ENCODE results near the gene TCEA2. TPM values are rescaled to one million over a fixed set of nuclear protein-coding genes. Genes with fewer than 3 reads are reported as not detected.
"Not testable (repeated sequence)": the region's sequence is repeated elsewhere in the genome, so short reads cannot be mapped to it uniquely, and the experiment has no call there.

The TCEA2 gene
- polyA plus RNA-seq, 1 donor from 2014 or later, result 87.7 TPM

DNA sequence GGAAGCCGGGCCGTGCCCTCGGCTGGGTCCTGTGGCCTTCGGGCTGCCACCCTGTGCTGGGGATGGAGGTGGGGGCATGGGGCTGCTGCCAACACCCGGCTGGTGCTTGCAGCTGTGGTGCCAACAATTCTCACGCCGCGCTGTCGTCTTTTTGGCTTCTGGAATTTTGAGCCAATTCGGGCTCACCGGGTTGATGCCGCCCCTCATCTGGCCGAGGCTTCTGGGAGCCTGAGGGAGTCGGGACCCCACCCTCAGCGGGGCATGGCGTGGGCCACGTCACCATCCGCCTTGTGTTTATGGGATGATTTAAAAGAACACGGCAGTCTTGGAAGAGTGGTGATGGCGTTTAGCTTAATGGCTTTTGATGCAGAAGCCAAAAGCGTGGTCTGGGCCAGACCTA is 53.0 kb downstream of the TCEA2 start:
- Histone ChIP-seq H3K27ac (ENCODE audit: low read length) (no peak overlapping the region), H2AFZ (ENCODE audit: low read depth, low read length) (no peak overlapping the region), H3K36me3 (ENCODE audit: insufficient read depth, low read length) (no peaks in the 10 kb centered on the region), H3K4me2 (ENCODE audit: low read length) (no peak overlapping the region), H3K79me2 (replicated peaks; ENCODE audit: insufficient read depth, low read length) (no peaks in the 10 kb centered on the region), H3F3A (ENCODE audit: insufficient read depth, low read length, poor library complexity, severe bottlenecking) (no peaks in the 10 kb centered on the region), H3K9me2 (ENCODE audit: insufficient read depth, low read length) (no peaks in the 10 kb centered on the region), H3K27me3 (ENCODE audit: insufficient read depth, low read depth, low read length) (no peaks in the 10 kb centered on the region), H3K9ac (ENCODE audit: low read length) (no peak overlapping the region), H3K4me3 (ENCODE audit: low read length) (no peak overlapping the region), H3K9me3 (ENCODE audit: low read length) (no peaks in the 10 kb centered on the region), H4K20me1 (ENCODE audit: insufficient read depth) (no peaks in the 10 kb centered on the region)
- TF ChIP-seq EP300 (conservative IDR thresholded peaks at IDR 0.05; ENCODE audit: poor library complexity, severe bottlenecking), result no peak
- no peak for TF ChIP-seq SMC3 (conservative IDR thresholded peaks at IDR 0.05; ENCODE audit: poor library complexity)
- TF ChIP-seq, protein P1, sequence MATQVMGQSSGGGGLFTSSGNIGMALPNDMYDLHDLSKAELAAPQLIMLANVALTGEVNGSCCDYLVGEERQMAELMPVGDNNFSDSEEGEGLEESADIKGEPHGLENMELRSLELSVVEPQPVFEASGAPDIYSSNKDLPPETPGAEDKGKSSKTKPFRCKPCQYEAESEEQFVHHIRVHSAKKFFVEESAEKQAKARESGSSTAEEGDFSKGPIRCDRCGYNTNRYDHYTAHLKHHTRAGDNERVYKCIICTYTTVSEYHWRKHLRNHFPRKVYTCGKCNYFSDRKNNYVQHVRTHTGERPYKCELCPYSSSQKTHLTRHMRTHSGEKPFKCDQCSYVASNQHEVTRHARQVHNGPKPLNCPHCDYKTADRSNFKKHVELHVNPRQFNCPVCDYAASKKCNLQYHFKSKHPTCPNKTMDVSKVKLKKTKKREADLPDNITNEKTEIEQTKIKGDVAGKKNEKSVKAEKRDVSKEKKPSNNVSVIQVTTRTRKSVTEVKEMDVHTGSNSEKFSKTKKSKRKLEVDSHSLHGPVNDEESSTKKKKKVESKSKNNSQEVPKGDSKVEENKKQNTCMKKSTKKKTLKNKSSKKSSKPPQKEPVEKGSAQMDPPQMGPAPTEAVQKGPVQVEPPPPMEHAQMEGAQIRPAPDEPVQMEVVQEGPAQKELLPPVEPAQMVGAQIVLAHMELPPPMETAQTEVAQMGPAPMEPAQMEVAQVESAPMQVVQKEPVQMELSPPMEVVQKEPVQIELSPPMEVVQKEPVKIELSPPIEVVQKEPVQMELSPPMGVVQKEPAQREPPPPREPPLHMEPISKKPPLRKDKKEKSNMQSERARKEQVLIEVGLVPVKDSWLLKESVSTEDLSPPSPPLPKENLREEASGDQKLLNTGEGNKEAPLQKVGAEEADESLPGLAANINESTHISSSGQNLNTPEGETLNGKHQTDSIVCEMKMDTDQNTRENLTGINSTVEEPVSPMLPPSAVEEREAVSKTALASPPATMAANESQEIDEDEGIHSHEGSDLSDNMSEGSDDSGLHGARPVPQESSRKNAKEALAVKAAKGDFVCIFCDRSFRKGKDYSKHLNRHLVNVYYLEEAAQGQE (IDR thresholded peaks at IDR 0.05; ENCODE audit: borderline replicate concordance), result no peak
- no peak for TF ChIP-seq EZH2 (IDR thresholded peaks at IDR 0.05; ENCODE audit: borderline replicate concordance, insufficient read depth, low read length, poor library complexity, severe bottlenecking)
- no peak for TF ChIP-seq TAF1 (IDR thresholded peaks at IDR 0.05; ENCODE audit: low read depth)
- TF ChIP-seq POLR2AphosphoS5 (IDR thresholded peaks at IDR 0.05), result no peak
- TF ChIP-seq RAD21 (conservative IDR thresholded peaks at IDR 0.05), result no peak
- TF ChIP-seq, protein P2, sequence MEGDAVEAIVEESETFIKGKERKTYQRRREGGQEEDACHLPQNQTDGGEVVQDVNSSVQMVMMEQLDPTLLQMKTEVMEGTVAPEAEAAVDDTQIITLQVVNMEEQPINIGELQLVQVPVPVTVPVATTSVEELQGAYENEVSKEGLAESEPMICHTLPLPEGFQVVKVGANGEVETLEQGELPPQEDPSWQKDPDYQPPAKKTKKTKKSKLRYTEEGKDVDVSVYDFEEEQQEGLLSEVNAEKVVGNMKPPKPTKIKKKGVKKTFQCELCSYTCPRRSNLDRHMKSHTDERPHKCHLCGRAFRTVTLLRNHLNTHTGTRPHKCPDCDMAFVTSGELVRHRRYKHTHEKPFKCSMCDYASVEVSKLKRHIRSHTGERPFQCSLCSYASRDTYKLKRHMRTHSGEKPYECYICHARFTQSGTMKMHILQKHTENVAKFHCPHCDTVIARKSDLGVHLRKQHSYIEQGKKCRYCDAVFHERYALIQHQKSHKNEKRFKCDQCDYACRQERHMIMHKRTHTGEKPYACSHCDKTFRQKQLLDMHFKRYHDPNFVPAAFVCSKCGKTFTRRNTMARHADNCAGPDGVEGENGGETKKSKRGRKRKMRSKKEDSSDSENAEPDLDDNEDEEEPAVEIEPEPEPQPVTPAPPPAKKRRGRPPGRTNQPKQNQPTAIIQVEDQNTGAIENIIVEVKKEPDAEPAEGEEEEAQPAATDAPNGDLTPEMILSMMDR (IDR thresholded peaks at IDR 0.05; ENCODE audit: poor library complexity, severe bottlenecking), result no peak
- TF ChIP-seq MXI1 (conservative IDR thresholded peaks at IDR 0.05; ENCODE audit: poor library complexity, severe bottlenecking), result no peak

DNA sequence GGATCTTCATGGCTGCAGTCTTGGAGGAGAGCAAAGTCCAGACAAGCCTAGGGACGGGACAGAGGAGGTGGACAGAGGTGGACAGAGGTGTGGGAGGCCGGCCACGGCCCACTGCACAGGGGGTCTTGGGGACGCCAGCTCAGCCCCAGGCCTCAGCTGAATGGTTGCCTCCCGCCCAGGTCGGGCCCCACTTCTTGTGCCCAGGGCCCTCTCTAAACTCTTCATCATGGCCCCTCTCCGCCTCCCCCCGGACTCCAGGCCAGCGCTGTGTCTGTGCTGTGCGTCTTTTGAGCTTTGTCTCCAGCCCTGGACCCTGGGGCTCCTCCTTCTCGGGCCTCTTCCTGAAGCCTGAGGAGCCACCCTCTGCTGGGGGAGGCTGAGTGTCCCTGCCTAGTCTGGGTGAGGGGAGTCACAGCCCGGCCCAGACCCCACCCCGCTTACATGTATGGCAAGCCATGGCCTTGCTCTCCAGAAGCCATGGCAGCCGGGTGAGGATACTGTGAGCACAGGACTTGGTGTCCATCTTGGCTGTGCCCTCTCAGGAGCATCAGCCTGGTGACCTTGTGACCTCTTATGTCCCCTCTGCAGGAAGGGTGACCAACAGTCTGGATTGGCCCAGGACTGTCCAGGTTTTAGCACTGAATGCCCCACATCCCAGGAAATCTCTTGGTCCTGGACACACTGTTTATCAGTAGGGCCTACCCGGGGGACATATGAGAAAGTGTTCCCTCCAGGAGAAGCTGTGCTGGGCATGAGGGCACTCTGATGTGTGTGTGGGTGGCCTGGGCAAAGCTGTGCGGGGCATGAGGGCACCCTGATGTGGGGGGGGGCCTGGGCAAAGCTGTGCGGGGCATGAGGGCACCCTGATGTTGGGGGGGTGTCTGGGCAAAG is 53.8 kb downstream of the TCEA2 start:
- no peaks in the 10 kb centered on the region for H3K79me2 ChIP-seq (replicated peaks; ENCODE audit: insufficient read depth, low read length)
- no peaks in the 10 kb centered on the region for H3K27me3 ChIP-seq (ENCODE audit: insufficient read depth, low read depth, low read length)
- TF ChIP-seq RAD21 (conservative IDR thresholded peaks at IDR 0.05), result no peak
- TF ChIP-seq, protein P1 (IDR thresholded peaks at IDR 0.05; ENCODE audit: borderline replicate concordance), result no peak
- TF ChIP-seq SMC3 (conservative IDR thresholded peaks at IDR 0.05; ENCODE audit: poor library complexity), result no peak
- TF ChIP-seq POLR2AphosphoS5 (IDR thresholded peaks at IDR 0.05), result no peak
- TF ChIP-seq TAF1 (IDR thresholded peaks at IDR 0.05; ENCODE audit: low read depth), result no peak
- no peak for TF ChIP-seq EZH2 (IDR thresholded peaks at IDR 0.05; ENCODE audit: borderline replicate concordance, insufficient read depth, low read length, poor library complexity, severe bottlenecking)
- TF ChIP-seq MXI1 (conservative IDR thresholded peaks at IDR 0.05; ENCODE audit: poor library complexity, severe bottlenecking), result no peak
- TF ChIP-seq, protein P2 (IDR thresholded peaks at IDR 0.05; ENCODE audit: poor library complexity, severe bottlenecking), result no peak
- no peak for TF ChIP-seq EP300 (conservative IDR thresholded peaks at IDR 0.05; ENCODE audit: poor library complexity, severe bottlenecking)
- no peak overlapping the region for H3K4me2 ChIP-seq (ENCODE audit: low read length)
- no peak overlapping the region for H3K27ac ChIP-seq (ENCODE audit: low read length)
- no peaks in the 10 kb centered on the region for H3F3A ChIP-seq (ENCODE audit: insufficient read depth, low read length, poor library complexity, severe bottlenecking)
- no peaks in the 10 kb centered on the region for H3K36me3 ChIP-seq (ENCODE audit: insufficient read depth, low read length)
- H2AFZ ChIP-seq (ENCODE audit: low read depth, low read length), result no peak overlapping the region
- H4K20me1 ChIP-seq (ENCODE audit: insufficient read depth), result no peaks in the 10 kb centered on the region
- no peak overlapping the region for H3K9ac ChIP-seq (ENCODE audit: low read length)
- H3K9me3 ChIP-seq (ENCODE audit: low read length), result no peaks in the 10 kb centered on the region
- no peak overlapping the region for H3K4me3 ChIP-seq (ENCODE audit: low read length)
- H3K9me2 ChIP-seq (ENCODE audit: insufficient read depth, low read length), result no peaks in the 10 kb centered on the region

DNA sequence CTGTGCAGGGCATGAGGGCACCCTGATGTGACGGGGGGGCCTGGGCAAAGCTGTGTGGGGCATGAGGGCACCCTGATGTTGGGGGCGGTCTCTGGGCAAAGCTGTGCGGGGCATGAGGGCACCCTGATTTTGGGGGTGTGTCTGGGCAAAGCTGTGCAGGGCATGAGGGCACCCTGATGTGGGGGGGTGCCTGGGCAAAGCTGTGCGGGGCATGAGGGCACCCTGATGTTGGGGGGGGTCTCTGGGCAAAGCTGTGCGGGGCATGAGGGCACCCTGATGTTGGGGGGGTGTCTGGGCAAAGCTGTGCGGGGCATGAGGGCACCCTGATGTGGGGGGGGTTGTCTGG is 54.4 kb downstream of the TCEA2 start:
- H3K27ac ChIP-seq (ENCODE audit: low read length); H4K20me1 ChIP-seq (ENCODE audit: insufficient read depth); H3K36me3 ChIP-seq (ENCODE audit: insufficient read depth, low read length); H3K9ac ChIP-seq (ENCODE audit: low read length); H3K4me3 ChIP-seq (ENCODE audit: low read length); H3K9me3 ChIP-seq (ENCODE audit: low read length); H3K4me2 ChIP-seq (ENCODE audit: low read length); H3K27me3 ChIP-seq (ENCODE audit: insufficient read depth, low read depth, low read length); H2AFZ ChIP-seq (ENCODE audit: low read depth, low read length); H3F3A ChIP-seq (ENCODE audit: insufficient read depth, low read length, poor library complexity, severe bottlenecking); H3K79me2 ChIP-seq (replicated peaks; ENCODE audit: insufficient read depth, low read length); H3K9me2 ChIP-seq (ENCODE audit: insufficient read depth, low read length): not testable (repeated sequence)
